Fibroblast of villous mesenchyme (primary cell): ENCODE measurements around the gene COG3. TPM values are rescaled to one million over a fixed set of nuclear protein-coding genes. Genes with fewer than 3 reads are reported as not detected.
A peak's percentile ranks its signal among the peaks of the same experiment; 100 is the strongest.

Experiments used
- DNase-seq: peaks from one replicate; pipeline ENCODE4 v3.0.0-alpha.2; 2010; ENCODE audit warnings: low read depth
- H3K4me3 ChIP-seq: 2 replicates; pipeline ENCODE4 v1.5.1; 2011; ENCODE audit warnings: low read depth, mild to moderate bottlenecking, low read length
- CTCF ChIP-seq: IDR thresholded peaks from 2 replicates; pipeline ENCODE4 v1.5.1; 2012; ENCODE audit warnings: low read depth, mild to moderate bottlenecking, low read length; ENCODE audit not compliant: insufficient read depth
- total RNA-seq: library from RNA; depleted of rRNA; stranded (reverse); fragments of >200 nt; gene quantifications from 2 replicates; pipeline ENCODE4 v1.2.3, GENCODE V29; 2012

The COG3 gene
- total RNA-seq, 1 donor, result 41.0 TPM

- TF ChIP-seq CTCF, result no peak
- no peak overlapping the region for H3K4me3 ChIP-seq
- DNase-seq, result no peak
Measured at GRCh38 chr13:45546410-45546765, 81.6 kb downstream of the COG3 start.

GRCh38 chr13:45548281-45548680, 83.5 kb downstream of the COG3 start:
- no peak overlapping the region for H3K4me3 ChIP-seq
- no peak for TF ChIP-seq CTCF
- DNase-seq, result no peak

- H3K4me3 ChIP-seq, result no peak overlapping the region
- DNase-seq, result no peak
- TF ChIP-seq CTCF, result no peak
Measured at GRCh38 chr13:45554604-45555109, 89.9 kb downstream of the COG3 start.

GRCh38 chr13:45564133-45564776, 99.5 kb downstream of the COG3 start:
- H3K4me3 ChIP-seq, result no peak overlapping the region
- TF ChIP-seq CTCF, result no peak
- peak; percentile 57 for DNase-seq

GRCh38 chr13:45565331-45565730, 100.6 kb downstream of the COG3 start:
- DNase-seq, result no peak
- no peak overlapping the region for H3K4me3 ChIP-seq
- no peak for TF ChIP-seq CTCF

GRCh38 chr13:45575146-45575829, 110.5 kb downstream of the COG3 start:
- no peak overlapping the region for H3K4me3 ChIP-seq
- no peak for DNase-seq
- no peak for TF ChIP-seq CTCF
